Small intestine (tissue), 4 donors: ENCODE data around the gene PCDHGA3. TPM values are rescaled to one million over a fixed set of nuclear protein-coding genes. Genes with fewer than 3 reads are reported as not detected.

Experiments
- polyA plus RNA-seq, 4 donors: library from polyadenylated mRNA; stranded (reverse) in 3 of 4; unstranded in 1 of 4; fragments of 200-250 nt in 3 of 4; fragments of 120-200 nt in 1 of 4; gene quantifications; one replicate each; pipeline versions ENCODE4 v1.2.1 to v1.2.3, GENCODE V29; 2013
- donor health status: healthy with polysubstance abuse.
- donor health status: Bipolar disorder and iron deficiency.
- donor health status: healthy.

Gene PCDHGA3
- polyA plus RNA-seq, 4 donors: 0.24 to 0.49 TPM; not detected in 2

Other genes starting within 250 kb of the PCDHGA3 start
- under 1 TPM in 3 of 4 donors, not detected in 1; 0.27 to 0.98 (median 0.72) TPM for gene PCDHB2, start 249.2 kb upstream of the PCDHGA3 start, polyA plus RNA-seq
- gene PCDHB3, start 243.4 kb upstream of the PCDHGA3 start, polyA plus RNA-seq: under 1 TPM in 2 of 4 donors, not detected in 2; 0.31 to 0.68 TPM
- under 1 TPM in 2 of 4 donors, not detected in 2; 0.64 to 0.96 TPM for gene PCDHB4, start 222.0 kb upstream of the PCDHGA3 start, polyA plus RNA-seq
- gene PCDHB5, start 208.6 kb upstream of the PCDHGA3 start, polyA plus RNA-seq: under 1 TPM in 2 of 4 donors, not detected in 2; 0.91 to 0.99 TPM
- under 1 TPM in 2 of 4 donors, not detected in 2; 0.13 to 0.52 TPM for gene PCDHB6, start 193.8 kb upstream of the PCDHGA3 start, polyA plus RNA-seq
- 1 to 10 TPM in 1 of 4 donors, under 1 TPM in 2, not detected in 1; 0.27 to 1.1 (median 0.36) TPM for gene PCDHB7, start 171.2 kb upstream of the PCDHGA3 start, polyA plus RNA-seq
- under 1 TPM in 2 of 4 donors, not detected in 2; 0.18 to 0.49 TPM for gene PCDHB8, start 166.0 kb upstream of the PCDHGA3 start, polyA plus RNA-seq
- gene PCDHB16, start 161.4 kb upstream of the PCDHGA3 start, polyA plus RNA-seq: under 1 TPM in 2 of 4 donors, not detected in 2; 0.37 to 0.65 TPM
- gene PCDHB9, start 156.7 kb upstream of the PCDHGA3 start, polyA plus RNA-seq: under 1 TPM in 2 of 4 donors, not detected in 2; 0.34 to 0.44 TPM
- 1 to 10 TPM in 2 of 4 donors, not detected in 2; 1.1 to 1.3 TPM for gene PCDHB10, start 151.5 kb upstream of the PCDHGA3 start, polyA plus RNA-seq
- gene PCDHB11, start 144.2 kb upstream of the PCDHGA3 start, polyA plus RNA-seq: under 1 TPM in 2 of 4 donors, not detected in 2; 0.27 to 0.65 TPM
- gene PCDHB12, start 135.1 kb upstream of the PCDHGA3 start, polyA plus RNA-seq: under 1 TPM in 2 of 4 donors, not detected in 2; 0.46 to 0.71 TPM
- under 1 TPM in 2 of 4 donors, not detected in 2; 0.49 to 0.71 TPM for gene PCDHB13, start 129.9 kb upstream of the PCDHGA3 start, polyA plus RNA-seq
- gene PCDHB14, start 120.5 kb upstream of the PCDHGA3 start, polyA plus RNA-seq: 1 to 10 TPM in 1 of 4 donors, under 1 TPM in 1, not detected in 2; 0.81 to 1.5 TPM
- gene PCDHB15, start 98.4 kb upstream of the PCDHGA3 start, polyA plus RNA-seq: 1 to 10 TPM in 2 of 4 donors, under 1 TPM in 2; 0.22 to 1.7 (median 0.65) TPM
- under 1 TPM in 3 of 4 donors, not detected in 1; 0.12 to 0.45 (median 0.15) TPM for gene SLC25A2, start 39.8 kb upstream of the PCDHGA3 start, polyA plus RNA-seq
- 10 to 100 TPM; 58.8 to 91.9 (median 66.1) TPM for gene TAF7, start 23.0 kb upstream of the PCDHGA3 start, polyA plus RNA-seq
- gene PCDHGA1, start 13.3 kb upstream of the PCDHGA3 start, polyA plus RNA-seq: under 1 TPM in 3 of 4 donors, not detected in 1; 0.10 to 0.27 (median 0.13) TPM
- gene PCDHGA2, start 5.1 kb upstream of the PCDHGA3 start, polyA plus RNA-seq: under 1 TPM in 3 of 4 donors, not detected in 1; 0.27 to 0.81 (median 0.64) TPM
- gene PCDHGB1, start 6.3 kb downstream of the PCDHGA3 start, polyA plus RNA-seq: under 1 TPM in 2 of 4 donors, not detected in 2; 0.19 to 0.21 TPM
- under 1 TPM in 2 of 4 donors, not detected in 2; 0.31 to 0.43 TPM for gene PCDHGA4, start 11.2 kb downstream of the PCDHGA3 start, polyA plus RNA-seq
- under 1 TPM in 2 of 4 donors, not detected in 2; 0.37 to 0.68 TPM for gene PCDHGB2, start 16.2 kb downstream of the PCDHGA3 start, polyA plus RNA-seq
- under 1 TPM in 2 of 4 donors, not detected in 2; 0.43 to 0.68 TPM for gene PCDHGA5, start 20.3 kb downstream of the PCDHGA3 start, polyA plus RNA-seq
- under 1 TPM in 2 of 4 donors, not detected in 2; 0.31 to 0.43 TPM for gene PCDHGB3, start 26.4 kb downstream of the PCDHGA3 start, polyA plus RNA-seq
- gene PCDHGA6, start 30.1 kb downstream of the PCDHGA3 start, polyA plus RNA-seq: 1 to 10 TPM in 1 of 4 donors, under 1 TPM in 1, not detected in 2; 0.72 to 1.0 TPM
- gene PCDHGA7, start 38.9 kb downstream of the PCDHGA3 start, polyA plus RNA-seq: under 1 TPM in 2 of 4 donors, not detected in 2; 0.30 to 0.32 TPM
- under 1 TPM in 2 of 4 donors, not detected in 2; 0.75 to 0.77 TPM for gene PCDHGB4, start 43.9 kb downstream of the PCDHGA3 start, polyA plus RNA-seq
- under 1 TPM in 2 of 4 donors, not detected in 2; 0.10 to 0.15 TPM for gene PCDHGA8, start 48.8 kb downstream of the PCDHGA3 start, polyA plus RNA-seq
- 1 to 10 TPM in 2 of 4 donors, under 1 TPM in 1, not detected in 1; 0.27 to 1.6 (median 1.2) TPM for gene PCDHGB5, start 54.1 kb downstream of the PCDHGA3 start, polyA plus RNA-seq
- 1 to 10 TPM in 1 of 4 donors, under 1 TPM in 1, not detected in 2; 0.75 to 1.0 TPM for gene PCDHGA9, start 58.9 kb downstream of the PCDHGA3 start, polyA plus RNA-seq
- gene PCDHGB6, start 64.2 kb downstream of the PCDHGA3 start, polyA plus RNA-seq: 1 to 10 TPM in 2 of 4 donors, not detected in 2; 1.3 to 1.4 TPM
- 1 to 10 TPM in 2 of 4 donors, under 1 TPM in 1, not detected in 1; 0.27 to 2.2 (median 1.2) TPM for gene PCDHGA10, start 69.2 kb downstream of the PCDHGA3 start, polyA plus RNA-seq
- gene PCDHGB7, start 73.8 kb downstream of the PCDHGA3 start, polyA plus RNA-seq: 1 to 10 TPM in 2 of 4 donors, not detected in 2; 1.8 to 2.8 TPM
- gene PCDHGA11, start 77.2 kb downstream of the PCDHGA3 start, polyA plus RNA-seq: 1 to 10 TPM in 1 of 4 donors, under 1 TPM in 1, not detected in 2; 0.81 to 1.0 TPM
- 1 to 10 TPM in 1 of 4 donors, under 1 TPM in 2, not detected in 1; 0.41 to 1.5 (median 0.54) TPM for gene PCDHGA12, start 86.7 kb downstream of the PCDHGA3 start, polyA plus RNA-seq
- gene PCDHGC3, start 132.1 kb downstream of the PCDHGA3 start, polyA plus RNA-seq: 10 to 100 TPM in 2 of 4 donors, 1 to 10 TPM in 2; 2.5 to 33.3 (median 8.9) TPM
- under 1 TPM in 2 of 4 donors, not detected in 2; 0.34 TPM for gene PCDHGC4, start 141.2 kb downstream of the PCDHGA3 start, polyA plus RNA-seq
- gene PCDHGC5, start 145.3 kb downstream of the PCDHGA3 start, polyA plus RNA-seq: under 1 TPM in 2 of 4 donors, not detected in 2; 0.07 to 0.18 TPM